Colonic mucosa (tissue), 4 donors: ENCODE results near the gene RAB11FIP4. TPM values are rescaled to one million over a fixed set of nuclear protein-coding genes. Genes with fewer than 3 reads are reported as not detected.

Experiments used
- DNase-seq: peaks from one replicate; pipeline ENCODE4 v3.0.0-alpha.2; 2020
- H3K27ac ChIP-seq: fragments of 200-600 bp; one replicate; pipeline ENCODE4 v1.8.0; 2021
- H3K27me3 ChIP-seq: fragments of 200-600 bp; one replicate; pipeline ENCODE4 v1.8.0; 2021
- H3K36me3 ChIP-seq: fragments of 200-600 bp; one replicate; pipeline ENCODE4 v1.8.0; 2021
- H3K4me1 ChIP-seq: fragments of 200-600 bp; one replicate; pipeline ENCODE4 v1.8.0; 2021; ENCODE audit warnings: mild to moderate bottlenecking
- H3K4me3 ChIP-seq: fragments of 200-600 bp; one replicate; pipeline ENCODE4 v1.8.0; 2021
- H3K9ac ChIP-seq, 2 donors: one replicate each; pipeline ENCODE4 v1.7.0; 2013; ENCODE audit warnings: control low read depth in 2 of 2, low read depth in 2 of 2, low read length in 2 of 2
- H3K9me3 ChIP-seq: fragments of 200-600 bp; one replicate; pipeline ENCODE4 v1.8.0; 2021
- CTCF ChIP-seq: fragments of 200-600 bp; IDR thresholded peaks from one replicate; pipeline ENCODE4 v1.8.0; 2022; ENCODE audit warnings: antibody characterized with exemption, mild to moderate bottlenecking
- intact Hi-C: fragments of 100-400 bp; cut with DNase I; formaldehyde crosslinking; loops from one replicate; pipeline ENCODE4 v1.14.1; 2022
- total RNA-seq, 2 donors: library from RNA; stranded (reverse); fragmentation: NEBNext Ultra II Directional in 1 of 2; extraction: Animal tissue kit (Norgen Biotek cat#: 25700) in 1 of 2; gene quantifications; one replicate each; pipeline ENCODE4 v1.2.1, GENCODE V29; 2021
- donor health status: healthy.
- donor health status: DM: no; HTN: no; CAD: no.
- donor health status: DM: no; HTN: no; CAD: no.

RAB11FIP4 gene
- total RNA-seq, 2 donors from 2014 or later: 41.5 to 46.0 TPM

- H3K9me3 ChIP-seq: no peaks in the 10 kb centered on the region
- H3K27me3 ChIP-seq: no peaks in the 10 kb centered on the region
- no peak for DNase-seq
- H3K4me1 ChIP-seq: no peaks in the 10 kb centered on the region
- H3K4me3 ChIP-seq: no peak overlapping the region
- no peaks in the 10 kb centered on the region for H3K36me3 ChIP-seq
- no peak overlapping the region for H3K9ac ChIP-seq
- no peak for TF ChIP-seq CTCF
- no peak overlapping the region for H3K27ac ChIP-seq
- intact Hi-C loops: no loop called here
Observed at GRCh38 chr17:31477417-31478055, 86.1 kb downstream of the RAB11FIP4 start.

GRCh38 chr17:31479062-31479408, 87.6 kb downstream of the RAB11FIP4 start:
- H3K9me3 ChIP-seq: no peaks in the 10 kb centered on the region
- H3K4me1 ChIP-seq: no peaks in the 10 kb centered on the region
- TF ChIP-seq CTCF: no peak
- H3K4me3 ChIP-seq: no peak overlapping the region
- H3K27ac ChIP-seq: no peak overlapping the region
- H3K9ac ChIP-seq: no peak overlapping the region
- no peaks in the 10 kb centered on the region for H3K36me3 ChIP-seq
- DNase-seq: no peak
- intact Hi-C loops: no loop called here
- H3K27me3 ChIP-seq: no peaks in the 10 kb centered on the region

GRCh38 chr17:31479524-31479923, 88.0 kb downstream of the RAB11FIP4 start:
- Histone ChIP-seq H3K9ac (no peak overlapping the region), H3K4me3 (no peak overlapping the region), H3K27ac (no peak overlapping the region), H3K36me3 (no peaks in the 10 kb centered on the region), H3K9me3 (no peaks in the 10 kb centered on the region), H3K4me1 (no peaks in the 10 kb centered on the region), H3K27me3 (no peaks in the 10 kb centered on the region)
- DNase-seq: no peak
- intact Hi-C loops: no loop called here
- TF ChIP-seq CTCF: no peak

- no peak for DNase-seq
- H3K9me3 ChIP-seq: no peaks in the 10 kb centered on the region
- no peak overlapping the region for H3K9ac ChIP-seq
- H3K27ac ChIP-seq: no peak overlapping the region
- no peak for TF ChIP-seq CTCF
- H3K27me3 ChIP-seq: no peaks in the 10 kb centered on the region
- intact Hi-C loops: no loop called here
- no peaks in the 10 kb centered on the region for H3K4me1 ChIP-seq
- H3K4me3 ChIP-seq: no peak overlapping the region
- no peaks in the 10 kb centered on the region for H3K36me3 ChIP-seq
Observed at GRCh38 chr17:31480067-31480466, 88.6 kb downstream of the RAB11FIP4 start.

GRCh38 chr17:31480904-31481782, 89.7 kb downstream of the RAB11FIP4 start:
- no peaks in the 10 kb centered on the region for H3K9me3 ChIP-seq
- no peak overlapping the region for H3K27ac ChIP-seq
- H3K4me1 ChIP-seq: no peaks in the 10 kb centered on the region
- H3K9ac ChIP-seq: no peak overlapping the region
- no peaks in the 10 kb centered on the region for H3K27me3 ChIP-seq
- no peak for DNase-seq
- no peak for TF ChIP-seq CTCF
- intact Hi-C loops: no loop called here
- no peaks in the 10 kb centered on the region for H3K36me3 ChIP-seq
- no peak overlapping the region for H3K4me3 ChIP-seq
